Transverse colon (tissue), 3 donors: ENCODE results near the gene VASH2.

Experiments
- CTCF ChIP-seq, 5 experiments: fragments of 200-600 bp in 3 of 5; fragments of 450-650 bp in 2 of 5; sonication (generic) in 3 of 5; IDR thresholded peaks; 1 replicate in 2 of 5; 2 replicates in 3 of 5; pipeline ENCODE4 v1.5.1; 2016 to 2017; ENCODE audit warnings: antibody characterized with exemption in 5 of 5, inconsistent platforms in 3 of 5, mild to moderate bottlenecking in 2 of 5, moderate library complexity in 1 of 5
- EP300 ChIP-seq: sonication (generic); formaldehyde crosslinking; IDR thresholded peaks from one replicate; pipeline ENCODE4 v1.6.1; 2017; ENCODE audit warnings: antibody characterized with exemption, low read depth

- no peak for TF ChIP-seq CTCF (IDR thresholded peaks at IDR 0.05)
- no peak for TF ChIP-seq EP300
Measured at GRCh38 chr1:212950243-212951125, at the start of gene VASH2.
